HG02973 (cell line): Measurements from ENCODE around the gene PLCB1.
"Not testable (repeated sequence)": the region's sequence is repeated elsewhere in the genome, so short reads cannot be mapped to it uniquely, and the experiment has no call there.

ENCODE experiments used
- ATAC-seq: cut with Tn5 transposase; IDR thresholded peaks from one replicate; pipeline ENCODE4 v1.9.1; 2021; ENCODE audit warnings: moderate library complexity; ENCODE audit not compliant: unreplicated experiment

PLCB1 gene

GRCh38 chr20:8432435-8433148 is 300.5 kb downstream of the PLCB1 start:
- ATAC-seq: no peak

- no peak for ATAC-seq
These were observed 301.2 kb downstream of the PLCB1 start for GRCh38 chr20:8433291-8433690.

GRCh38 chr20:8434326-8434876 is 302.3 kb downstream of the PLCB1 start:
- ATAC-seq: no peak

GRCh38 chr20:8435285-8436035 is 303.4 kb downstream of the PLCB1 start:
- no peak for ATAC-seq

GRCh38 chr20:8436938-8437337 is 304.9 kb downstream of the PLCB1 start:
- ATAC-seq: not testable (repeated sequence)

- no peak for ATAC-seq
These were observed 306.7 kb downstream of the PLCB1 start for GRCh38 chr20:8438748-8439147.

- ATAC-seq: no peak
These were observed 311.5 kb downstream of the PLCB1 start for GRCh38 chr20:8443464-8444072.

- no peak for ATAC-seq
These were observed 315.4 kb downstream of the PLCB1 start for GRCh38 chr20:8447262-8448120.

- ATAC-seq: no peak
These were observed 317.1 kb downstream of the PLCB1 start for GRCh38 chr20:8449123-8449522.

GRCh38 chr20:8454137-8454712 is 322.2 kb downstream of the PLCB1 start:
- ATAC-seq: no peak

GRCh38 chr20:8456765-8457164 is 324.7 kb downstream of the PLCB1 start:
- ATAC-seq: no peak

GRCh38 chr20:8457978-8458377 is 325.9 kb downstream of the PLCB1 start:
- no peak for ATAC-seq

GRCh38 chr20:8461186-8461585 is 329.1 kb downstream of the PLCB1 start:
- no peak for ATAC-seq

- no peak for ATAC-seq
These were observed 332.3 kb downstream of the PLCB1 start for GRCh38 chr20:8464368-8464767.

GRCh38 chr20:8466781-8467180 is 334.7 kb downstream of the PLCB1 start:
- ATAC-seq: not testable (repeated sequence)

- ATAC-seq: no peak
These were observed 338.1 kb downstream of the PLCB1 start for GRCh38 chr20:8470156-8470555.

- no peak for ATAC-seq
These were observed 339.4 kb downstream of the PLCB1 start for GRCh38 chr20:8471465-8471864.

- no peak for ATAC-seq
These were observed 341.4 kb downstream of the PLCB1 start for GRCh38 chr20:8473459-8473858.

- no peak for ATAC-seq
These were observed 342.1 kb downstream of the PLCB1 start for GRCh38 chr20:8474027-8474668.

GRCh38 chr20:8476021-8476420 is 344.0 kb downstream of the PLCB1 start:
- no peak for ATAC-seq
